OCI-LY1 (cell line): ENCODE measurements around the gene ENOX2.
A peak's percentile ranks its signal among the peaks of the same experiment; 100 is the strongest.

Source experiments
- H2AFZ ChIP-seq: fragments of 200-600 bp; sonication (generic), shearing (Covaris generic); 2 replicates; pipeline ENCODE4 v1.6.0; 2014; ENCODE audit warnings: antibody characterized with exemption, mild to moderate bottlenecking, low read length
- H3F3A ChIP-seq: fragments of 200-600 bp; sonication (generic), shearing (Covaris generic); 2 replicates; pipeline ENCODE4 v1.6.0; 2014; ENCODE audit warnings: mild to moderate bottlenecking, antibody characterized with exemption, low read length, moderate library complexity; ENCODE audit not compliant: insufficient read depth
- H3K27ac ChIP-seq: fragments of 200-600 bp; sonication (generic); 2 replicates; pipeline ENCODE4 v1.5.1; 2014; ENCODE audit warnings: low read length, mixed run types, mild to moderate bottlenecking, low read depth; ENCODE audit not compliant: poor library complexity, severe bottlenecking
- H3K27me3 ChIP-seq: fragments of 200-600 bp; sonication (generic); 2 replicates; pipeline ENCODE4 v1.6.0; 2014; ENCODE audit warnings: antibody characterized with exemption, mild to moderate bottlenecking, low read length, moderate library complexity; ENCODE audit not compliant: insufficient read depth
- H3K36me3 ChIP-seq: fragments of 200-600 bp; sonication (generic); 2 replicates; pipeline ENCODE4 v1.6.1; 2014; ENCODE audit warnings: mild to moderate bottlenecking, antibody characterized with exemption, low read length, moderate library complexity, mixed read lengths; ENCODE audit not compliant: insufficient read depth
- H3K4me1 ChIP-seq: fragments of 200-600 bp; sonication (generic); 2 replicates; pipeline ENCODE4 v1.5.1; 2014; ENCODE audit warnings: mild to moderate bottlenecking, low read length, moderate library complexity; ENCODE audit not compliant: insufficient read depth, severe bottlenecking
- H3K4me2 ChIP-seq: fragments of 200-600 bp; sonication (generic), shearing (Covaris generic); 2 replicates; pipeline ENCODE4 v1.6.1; 2014; ENCODE audit warnings: low read length
- H3K4me3 ChIP-seq: fragments of 200-600 bp; sonication (generic); 2 replicates; pipeline ENCODE4 v1.5.1; 2014; ENCODE audit warnings: low read length, low read depth, mild to moderate bottlenecking, mixed read lengths; ENCODE audit not compliant: poor library complexity, severe bottlenecking
- H3K79me2 ChIP-seq: fragments of 200-600 bp; shearing (Covaris generic); 2 replicates; pipeline ENCODE4 v1.6.1; 2016; ENCODE audit warnings: mixed run types, low read length, mixed read lengths; ENCODE audit not compliant: insufficient read depth
- H3K9ac ChIP-seq: fragments of 200-600 bp; sonication (generic), shearing (Covaris generic); 2 replicates; pipeline ENCODE4 v1.6.1; 2014; ENCODE audit warnings: mild to moderate bottlenecking, low read length, mixed read lengths
- H3K9me2 ChIP-seq: fragments of 200-600 bp; sonication (generic), shearing (Covaris generic); 2 replicates; pipeline ENCODE4 v1.6.1; 2014; ENCODE audit warnings: low read depth, mild to moderate bottlenecking, low read length, mixed read lengths
- H3K9me3 ChIP-seq: fragments of 200-600 bp; shearing (Covaris generic); 2 replicates; pipeline ENCODE4 v1.6.1; 2014; ENCODE audit warnings: low read length, mixed read lengths
- H4K20me1 ChIP-seq: fragments of 200-600 bp; sonication (generic), shearing (Covaris generic); 2 replicates; pipeline ENCODE4 v1.6.0; 2016; ENCODE audit warnings: mild to moderate bottlenecking, low read length; ENCODE audit not compliant: insufficient read depth
- EZH2 ChIP-seq: fragments of 200-600 bp; sonication (generic), shearing (Covaris generic); IDR thresholded peaks from 2 replicates; pipeline ENCODE4 v1.8.0; 2017; ENCODE audit warnings: borderline replicate concordance, mixed run types, mild to moderate bottlenecking, antibody characterized with exemption, low read length, moderate library complexity, mixed read lengths
- TF ChIP-seq, protein P1 (sequence below): fragments of 200-600 bp; sonication (generic), shearing (Covaris generic); IDR thresholded peaks from 2 replicates; pipeline ENCODE4 v1.5.1; 2017; ENCODE audit warnings: mild to moderate bottlenecking, antibody characterized with exemption, low read length, moderate library complexity, mixed read lengths

The ENOX2 gene

GRCh38 chrX:130887376-130887775, 15.6 kb downstream of the ENOX2 start:
- no peaks in the 10 kb centered on the region for H3K9me2 ChIP-seq
- no peaks in the 10 kb centered on the region for H3F3A ChIP-seq
- no peak overlapping the region for H3K27ac ChIP-seq
- H4K20me1 ChIP-seq = no peaks in the 10 kb centered on the region
- no peaks in the 10 kb centered on the region for H3K27me3 ChIP-seq
- H3K79me2 ChIP-seq = no peaks in the 10 kb centered on the region
- no peak for TF ChIP-seq EZH2
- TF ChIP-seq, protein P1, sequence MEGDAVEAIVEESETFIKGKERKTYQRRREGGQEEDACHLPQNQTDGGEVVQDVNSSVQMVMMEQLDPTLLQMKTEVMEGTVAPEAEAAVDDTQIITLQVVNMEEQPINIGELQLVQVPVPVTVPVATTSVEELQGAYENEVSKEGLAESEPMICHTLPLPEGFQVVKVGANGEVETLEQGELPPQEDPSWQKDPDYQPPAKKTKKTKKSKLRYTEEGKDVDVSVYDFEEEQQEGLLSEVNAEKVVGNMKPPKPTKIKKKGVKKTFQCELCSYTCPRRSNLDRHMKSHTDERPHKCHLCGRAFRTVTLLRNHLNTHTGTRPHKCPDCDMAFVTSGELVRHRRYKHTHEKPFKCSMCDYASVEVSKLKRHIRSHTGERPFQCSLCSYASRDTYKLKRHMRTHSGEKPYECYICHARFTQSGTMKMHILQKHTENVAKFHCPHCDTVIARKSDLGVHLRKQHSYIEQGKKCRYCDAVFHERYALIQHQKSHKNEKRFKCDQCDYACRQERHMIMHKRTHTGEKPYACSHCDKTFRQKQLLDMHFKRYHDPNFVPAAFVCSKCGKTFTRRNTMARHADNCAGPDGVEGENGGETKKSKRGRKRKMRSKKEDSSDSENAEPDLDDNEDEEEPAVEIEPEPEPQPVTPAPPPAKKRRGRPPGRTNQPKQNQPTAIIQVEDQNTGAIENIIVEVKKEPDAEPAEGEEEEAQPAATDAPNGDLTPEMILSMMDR = no peak
- no peak overlapping the region for H2AFZ ChIP-seq
- no peak overlapping the region for H3K4me3 ChIP-seq
- H3K9ac ChIP-seq = no peak overlapping the region
- H3K4me2 ChIP-seq = no peak overlapping the region
- H3K9me3 ChIP-seq = no peaks in the 10 kb centered on the region
- H3K36me3 ChIP-seq = no peaks in the 10 kb centered on the region
- H3K4me1 ChIP-seq = peaks cover 13% of the 10 kb centered on the region

GRCh38 chrX:130885996-130886395, 17.0 kb downstream of the ENOX2 start:
- Histone ChIP-seq H3K4me1 (peaks cover 13% of the 10 kb centered on the region), H3K27ac (no peak overlapping the region), H3K4me2 (peak overlapping the region; percentile 66), H3K4me3 (peak overlapping the region; percentile 41), H3K9me3 (no peaks in the 10 kb centered on the region), H3K9ac (peak overlapping the region; percentile 24), H4K20me1 (no peaks in the 10 kb centered on the region), H3K36me3 (no peaks in the 10 kb centered on the region), H3F3A (no peaks in the 10 kb centered on the region), H3K79me2 (no peaks in the 10 kb centered on the region), H3K9me2 (no peaks in the 10 kb centered on the region), H2AFZ (no peak overlapping the region), H3K27me3 (no peaks in the 10 kb centered on the region)
- TF ChIP-seq, protein P1 = no peak
- TF ChIP-seq EZH2 = no peak

DNA sequence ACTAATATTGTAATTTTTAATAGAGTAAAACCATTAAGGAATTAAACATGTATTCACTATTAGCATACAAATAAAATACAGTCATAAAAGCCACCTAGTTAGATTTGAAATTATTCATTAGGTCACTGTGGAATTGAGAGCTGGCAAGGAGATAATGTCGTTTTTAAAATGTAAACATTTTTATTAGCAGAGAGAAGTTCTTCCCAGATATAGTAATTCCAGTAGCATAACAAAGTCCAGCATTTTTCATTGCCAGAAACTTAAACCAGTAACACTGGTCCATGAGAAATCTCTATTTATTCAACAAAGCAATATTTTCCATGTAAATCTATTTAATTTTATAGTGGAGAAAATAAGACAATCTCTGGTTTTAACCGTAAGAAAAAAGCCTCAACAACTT, 17.5 kb downstream of the ENOX2 start:
- Histone ChIP-seq H3K4me2 (0 out of 2 replicates have a peak overlapping the region, but pooled peaks have one; percentile 66), H4K20me1 (no peaks in the 10 kb centered on the region), H3K9me2 (no peaks in the 10 kb centered on the region), H3K27ac (no peak overlapping the region), H3K4me3 (no peak overlapping the region), H3K4me1 (peaks cover 13% of the 10 kb centered on the region), H3K36me3 (no peaks in the 10 kb centered on the region), H2AFZ (no peak overlapping the region), H3K9me3 (no peaks in the 10 kb centered on the region), H3K79me2 (no peaks in the 10 kb centered on the region), H3F3A (no peaks in the 10 kb centered on the region), H3K27me3 (no peaks in the 10 kb centered on the region), H3K9ac (no peak overlapping the region)
- no peak for TF ChIP-seq EZH2
- TF ChIP-seq, protein P1 = no peak
